ENCODE results near the gene CHD9. TPM values are rescaled to one million over a fixed set of nuclear protein-coding genes. Genes with fewer than 3 reads are reported as not detected.

CHD9 gene
- total RNA-seq, 1 experiment from 2014 or later = 18.9 TPM

- BruUV-seq (replicated peaks) = no TSS peak
- ChIA-PET POLR2A (interaction anchor here (1.3 kb wide), 1 partner anchor 16 kb away, joined by 3 read pairs; no protein-coding TSS in a partner anchor), CTCF (no interaction called here), RAD21 (ENCODE audit: low non-redundant PET in 1 of 2, low total read pairs in 2 of 2, uncharacterized antibody in 2 of 2, unreplicated experiment in 2 of 2) (no interaction called here)
- ATAC-seq = no peak
- H3K27ac ChIP-seq (ENCODE audit: low read depth, low read length) = no peak overlapping the region
- no peaks in the 10 kb centered on the region for H3K9me3 ChIP-seq (ENCODE audit: control insufficient read depth in 1 of 2, insufficient read depth in 1 of 2, low read depth in 1 of 2, low read length in 2 of 2)
- peaks cover 83% of the 10 kb centered on the region for H3K79me2 ChIP-seq (ENCODE audit: insufficient read depth, low read length)
- H3K9ac ChIP-seq (ENCODE audit: low read length) = no peak overlapping the region
- no peak for DNase-seq (ENCODE audit: low read depth, low spot score)
- no peaks in the 10 kb centered on the region for H3K36me3 ChIP-seq (ENCODE audit: control insufficient read depth in 1 of 2, insufficient read depth in 2 of 2, low read length in 2 of 2)
- H3K9me2 ChIP-seq (ENCODE audit: insufficient read depth) = no peaks in the 10 kb centered on the region
- H3K4me3 ChIP-seq (replicated peaks in 1 of 2; ENCODE audit: low read depth in 1 of 2, low read length in 2 of 2) = no peak overlapping the region
- intact Hi-C loops (cut with micrococcal nuclease) = no loop called here
- no peaks in the 10 kb centered on the region for H4K20me1 ChIP-seq (ENCODE audit: insufficient read depth)
- no peak overlapping the region for H2AFZ ChIP-seq (ENCODE audit: low read depth, low read length, poor library complexity, severe bottlenecking)
- H3K27me3 ChIP-seq (ENCODE audit: insufficient read depth, low read length) = no peaks in the 10 kb centered on the region
- H3K4me1 ChIP-seq (ENCODE audit: control insufficient read depth in 1 of 2, insufficient read depth in 2 of 2, low read length in 2 of 2) = peaks cover 0 to 2% of the 10 kb centered on the region in 2 experiments; a peak in 1 of 4 replicates
- H3K4me2 ChIP-seq (ENCODE audit: low read length) = no peak overlapping the region
- TF ChIP-seq ZBTB33 (IDR thresholded peaks at IDR 0.05; ENCODE audit: extremely low read depth, insufficient replicate concordance, low read length) (no peak), TCF7L2 (IDR thresholded peaks at IDR 0.05; ENCODE audit: borderline replicate concordance, extremely low read depth, insufficient read depth, insufficient read length) (no peak), CTCF (IDR thresholded peaks at IDR 0.05 in 2 of 3, conservative IDR thresholded peaks at IDR 0.05 in 1 of 3; ENCODE audit: borderline replicate concordance in 1 of 3, insufficient read depth in 1 of 3, low read depth in 2 of 3, low read length in 2 of 3) (no peak), POLR2A (IDR thresholded peaks at IDR 0.05; ENCODE audit: borderline replicate concordance, extremely low read depth, insufficient read depth, insufficient read length) (no peak), SIN3A (IDR thresholded peaks at IDR 0.05; ENCODE audit: low read depth) (no peak), JUND (IDR thresholded peaks at IDR 0.05) (no peak), CBX3 (IDR thresholded peaks at IDR 0.05; ENCODE audit: low read depth) (no peak), RAD21 (IDR thresholded peaks at IDR 0.05; ENCODE audit: low read depth) (no peak)
These were observed 28.3 kb downstream of the CHD9 start for GRCh38 chr16:53083119-53083518.

All from HCT116 (cell line).